Peyer's patch (tissue), 4 donors: Measurements from ENCODE around the gene GCLM. TPM values are rescaled to one million over a fixed set of nuclear protein-coding genes. Genes with fewer than 3 reads are reported as not detected.

Source experiments
- DNase-seq, 3 donors: peaks; one replicate each; pipeline ENCODE4 v3.0.0-alpha.2; 2017 to 2019
- H3K27ac ChIP-seq, 4 donors: fragments of 200-600 bp; sonication (generic); one replicate each; pipeline ENCODE4 v1.5.1; 2016 to 2019
- H3K27me3 ChIP-seq, 2 donors: fragments of 200-600 bp; sonication (generic); one replicate each; pipeline ENCODE4 v1.5.1; 2019
- H3K36me3 ChIP-seq, 3 donors: fragments of 200-600 bp; sonication (generic); one replicate each; pipeline ENCODE4 v1.5.1; 2016 to 2019
- H3K4me1 ChIP-seq, 4 donors: fragments of 200-600 bp; sonication (generic); one replicate each; pipeline ENCODE4 v1.5.1; 2016 to 2019
- H3K4me3 ChIP-seq, 4 donors: fragments of 200-600 bp; sonication (generic); 1 replicate in 3 of 4; 2 replicates in 1 of 4; pipeline ENCODE4 v1.5.1; 2016 to 2019; ENCODE audit warnings: mild to moderate bottlenecking in 1 of 4
- H3K9me3 ChIP-seq, 4 donors: fragments of 200-600 bp; sonication (generic); one replicate each; pipeline ENCODE4 v1.5.1; 2016 to 2019; ENCODE audit warnings: mild to moderate bottlenecking in 1 of 4
- POLR2A ChIP-seq, 2 donors: fragments of 450-650 bp; IDR thresholded peaks; one replicate each; pipeline ENCODE4 v1.5.1; 2017; ENCODE audit warnings: antibody characterized with exemption in 2 of 2, mild to moderate bottlenecking in 2 of 2, moderate library complexity in 2 of 2
- total RNA-seq, 4 donors: library from RNA; depleted of rRNA; stranded (reverse); fragments of >200 nt; gene quantifications; one replicate each; pipeline ENCODE4 v1.1.0, GENCODE V29; 2016
- TF ChIP-seq, protein P1 (sequence below), 6 experiments: fragments of 450-650 bp in 4 of 6; fragments of 200-600 bp in 2 of 6; sonication (generic) in 1 of 6; IDR thresholded peaks; one replicate each; pipeline ENCODE4 v1.5.1; 2017 to 2019; ENCODE audit warnings: antibody characterized with exemption in 6 of 6, mild to moderate bottlenecking in 3 of 6, moderate library complexity in 1 of 6

The GCLM gene
- total RNA-seq, 4 donors from 2014 or later: 14.0 to 56.2 (median 17.9) TPM

DNA sequence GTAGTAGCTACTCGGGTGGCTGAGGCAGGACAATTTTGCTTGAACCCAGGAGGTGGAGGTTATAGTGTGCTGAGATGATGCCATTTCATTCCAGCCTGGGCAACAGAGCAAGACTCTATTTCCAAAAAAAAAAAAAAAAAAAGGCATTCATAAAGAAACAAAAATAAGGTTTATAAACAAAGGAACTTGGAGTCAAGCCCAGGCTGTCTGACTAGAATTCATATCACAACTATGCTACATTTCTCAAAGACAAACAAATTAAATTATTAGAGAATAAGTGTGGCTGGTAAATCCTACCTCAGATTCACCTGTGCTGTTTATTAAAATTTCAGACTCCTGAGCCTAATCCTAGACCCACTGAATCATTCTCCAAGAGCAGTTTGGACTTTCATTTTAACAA is 4.2 kb downstream of the GCLM start:
- TF ChIP-seq POLR2A (IDR thresholded peaks at IDR 0.05): no peak
- TF ChIP-seq, protein P1, sequence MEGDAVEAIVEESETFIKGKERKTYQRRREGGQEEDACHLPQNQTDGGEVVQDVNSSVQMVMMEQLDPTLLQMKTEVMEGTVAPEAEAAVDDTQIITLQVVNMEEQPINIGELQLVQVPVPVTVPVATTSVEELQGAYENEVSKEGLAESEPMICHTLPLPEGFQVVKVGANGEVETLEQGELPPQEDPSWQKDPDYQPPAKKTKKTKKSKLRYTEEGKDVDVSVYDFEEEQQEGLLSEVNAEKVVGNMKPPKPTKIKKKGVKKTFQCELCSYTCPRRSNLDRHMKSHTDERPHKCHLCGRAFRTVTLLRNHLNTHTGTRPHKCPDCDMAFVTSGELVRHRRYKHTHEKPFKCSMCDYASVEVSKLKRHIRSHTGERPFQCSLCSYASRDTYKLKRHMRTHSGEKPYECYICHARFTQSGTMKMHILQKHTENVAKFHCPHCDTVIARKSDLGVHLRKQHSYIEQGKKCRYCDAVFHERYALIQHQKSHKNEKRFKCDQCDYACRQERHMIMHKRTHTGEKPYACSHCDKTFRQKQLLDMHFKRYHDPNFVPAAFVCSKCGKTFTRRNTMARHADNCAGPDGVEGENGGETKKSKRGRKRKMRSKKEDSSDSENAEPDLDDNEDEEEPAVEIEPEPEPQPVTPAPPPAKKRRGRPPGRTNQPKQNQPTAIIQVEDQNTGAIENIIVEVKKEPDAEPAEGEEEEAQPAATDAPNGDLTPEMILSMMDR (IDR thresholded peaks at IDR 0.05): no peak
- H3K4me3 ChIP-seq: no peak overlapping the region
- peaks cover 0 to 45% (median 6%) of the 10 kb centered on the region in 4 donors for H3K4me1 ChIP-seq
- no peaks in the 10 kb centered on the region for H3K27me3 ChIP-seq
- no peaks in the 10 kb centered on the region for H3K9me3 ChIP-seq
- DNase-seq: no peak
- peaks cover 0 to 12% (median 0%) of the 10 kb centered on the region in 3 donors for H3K36me3 ChIP-seq
- H3K27ac ChIP-seq: peak overlapping the region in 3 of 4 donors; percentile 8 to 51 (median 20)

DNA sequence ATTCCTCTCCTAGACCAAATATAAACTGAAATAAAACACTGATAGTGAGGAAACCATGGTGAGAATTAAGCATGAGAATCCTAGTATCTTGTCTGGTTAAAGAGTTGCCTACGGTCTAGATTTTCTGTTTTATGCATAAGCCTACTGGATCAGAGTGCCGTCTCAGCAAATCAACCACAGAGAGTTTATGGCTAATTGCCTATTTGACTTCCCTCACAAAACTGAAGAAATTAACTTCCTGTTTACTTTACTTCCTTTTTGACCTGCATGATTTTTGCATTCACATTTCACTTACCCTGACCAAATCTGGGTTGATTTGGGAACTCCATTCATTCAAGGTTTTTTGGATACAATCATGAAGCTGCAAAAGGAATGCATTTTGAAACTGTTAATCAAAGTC is 5.0 kb downstream of the GCLM start:
- H3K4me3 ChIP-seq: no peak overlapping the region
- no peaks in the 10 kb centered on the region for H3K27me3 ChIP-seq
- H3K9me3 ChIP-seq: no peaks in the 10 kb centered on the region
- no peak for DNase-seq
- H3K4me1 ChIP-seq: peaks cover 0 to 45% (median 6%) of the 10 kb centered on the region in 4 donors
- no peak for TF ChIP-seq POLR2A (IDR thresholded peaks at IDR 0.05)
- H3K36me3 ChIP-seq: peaks cover 0 to 14% (median 0%) of the 10 kb centered on the region in 3 donors
- H3K27ac ChIP-seq: peak overlapping the region in 3 of 4 donors; percentile 2 to 51 (median 8)

DNA sequence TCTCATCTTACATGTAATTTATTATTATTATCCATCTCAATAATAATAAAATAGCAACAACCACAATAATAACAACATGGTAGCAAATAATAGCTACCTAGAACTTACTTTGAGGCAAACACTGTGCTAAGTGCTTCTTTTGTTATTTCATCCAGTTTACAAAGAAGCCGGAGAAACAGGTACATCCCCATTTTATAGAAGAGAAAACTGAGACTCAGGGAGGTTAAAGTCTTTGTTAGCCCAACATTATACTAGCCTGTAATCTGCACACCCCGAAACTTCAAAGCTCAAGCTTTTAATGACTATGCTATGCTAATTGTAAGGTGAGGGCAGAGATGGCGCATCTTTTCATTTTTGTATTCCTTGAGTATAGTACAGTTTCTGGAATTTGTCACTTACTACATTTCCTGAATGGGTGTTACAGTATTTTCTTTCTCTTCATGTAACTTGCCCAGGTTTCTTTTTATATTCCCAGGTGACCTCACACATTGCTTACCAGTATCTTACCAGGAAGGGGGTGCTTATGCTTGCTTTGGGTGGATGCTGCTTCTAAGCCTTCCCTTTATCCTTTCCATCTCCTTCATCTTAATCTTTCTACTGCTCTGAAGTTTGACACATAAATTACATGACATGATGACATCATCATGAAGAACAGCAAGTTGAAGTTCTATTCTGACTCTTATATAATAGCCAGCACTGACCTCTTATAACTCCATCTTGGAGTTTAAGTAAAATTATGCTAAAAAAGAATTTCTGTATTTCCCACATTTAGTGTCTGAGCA is 8.3 kb downstream of the GCLM start:
- peaks cover 0 to 23% (median 0%) of the 10 kb centered on the region in 3 donors for H3K36me3 ChIP-seq
- H3K9me3 ChIP-seq: no peaks in the 10 kb centered on the region
- H3K4me3 ChIP-seq: no peak overlapping the region
- H3K27me3 ChIP-seq: no peaks in the 10 kb centered on the region
- H3K27ac ChIP-seq: no peak overlapping the region
- peaks cover 0 to 22% (median 0%) of the 10 kb centered on the region in 4 donors for H3K4me1 ChIP-seq
- DNase-seq: no peak
- TF ChIP-seq, protein P1 (IDR thresholded peaks at IDR 0.05): no peak
- TF ChIP-seq POLR2A (IDR thresholded peaks at IDR 0.05): no peak

DNA sequence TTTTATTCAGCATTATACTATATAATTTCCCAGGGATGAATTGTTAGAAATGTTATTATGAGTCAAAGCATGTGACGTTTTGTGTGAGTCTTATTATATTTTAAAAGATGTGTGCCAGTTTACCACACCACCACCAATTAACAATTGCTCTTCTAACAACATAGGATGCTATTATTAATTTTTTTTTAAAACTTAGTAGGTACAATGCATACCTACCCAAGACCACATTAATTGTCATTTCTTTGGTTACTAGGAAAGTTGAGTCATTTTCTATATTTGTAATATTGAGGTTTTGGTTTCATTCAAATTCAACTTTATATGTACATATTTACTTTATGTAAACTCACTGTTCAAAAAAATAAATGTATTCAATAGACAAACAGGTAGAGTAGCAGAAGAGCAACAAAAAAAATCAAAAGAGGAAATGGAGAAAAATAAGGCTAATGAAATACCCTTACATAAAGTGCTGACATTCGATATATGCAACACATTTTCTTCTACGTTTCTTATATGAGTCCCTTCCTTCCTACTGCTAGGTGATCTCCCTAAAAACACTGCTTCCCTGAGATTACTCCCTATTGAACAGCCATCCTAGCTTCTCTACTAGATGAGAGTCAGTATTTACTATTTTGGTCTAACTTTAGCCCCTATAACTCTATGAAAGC is 9.6 kb downstream of the GCLM start:
- no peaks in the 10 kb centered on the region for H3K9me3 ChIP-seq

DNA sequence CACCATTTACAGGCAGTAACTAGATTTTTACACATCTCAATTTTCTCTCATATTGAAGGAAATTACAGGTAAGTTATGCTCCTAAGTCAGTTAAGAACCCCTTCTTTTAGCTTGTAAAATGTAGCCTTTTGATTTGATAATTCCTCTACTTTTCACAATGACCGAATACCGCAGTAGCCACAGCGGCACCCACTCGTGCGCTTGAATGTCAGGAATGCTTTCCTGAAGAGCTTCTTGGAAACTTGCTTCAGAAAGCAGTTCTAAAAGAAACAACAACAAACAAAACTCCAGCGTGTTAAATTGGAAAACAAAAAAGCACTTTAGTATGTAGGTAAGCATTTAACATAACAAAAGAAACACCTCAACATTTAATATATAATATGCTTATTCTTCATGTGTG is 20.3 kb downstream of the GCLM start:
- DNase-seq: no peak
- Histone ChIP-seq H3K27ac (no peak overlapping the region), H3K9me3 (no peaks in the 10 kb centered on the region), H3K27me3 (no peaks in the 10 kb centered on the region), H3K4me1 (no peaks in the 10 kb centered on the region), H3K36me3 (peaks cover 0 to 30% (median 0%) of the 10 kb centered on the region in 3 donors), H3K4me3 (no peak overlapping the region)
- TF ChIP-seq, protein P1 (IDR thresholded peaks at IDR 0.05): no peak
- no peak for TF ChIP-seq POLR2A (IDR thresholded peaks at IDR 0.05)

More for the DNA sequence above, 9.6 kb downstream of the GCLM start:
- peaks cover 0 to 13% (median 0%) of the 10 kb centered on the region in 4 donors for H3K4me1 ChIP-seq
- DNase-seq: no peak
- TF ChIP-seq, protein P1 (IDR thresholded peaks at IDR 0.05): no peak
- no peak for TF ChIP-seq POLR2A (IDR thresholded peaks at IDR 0.05)
- H3K27ac ChIP-seq: no peak overlapping the region
- H3K27me3 ChIP-seq: no peaks in the 10 kb centered on the region
- H3K36me3 ChIP-seq: peaks cover 0 to 27% (median 0%) of the 10 kb centered on the region in 3 donors
- no peak overlapping the region for H3K4me3 ChIP-seq

DNA sequence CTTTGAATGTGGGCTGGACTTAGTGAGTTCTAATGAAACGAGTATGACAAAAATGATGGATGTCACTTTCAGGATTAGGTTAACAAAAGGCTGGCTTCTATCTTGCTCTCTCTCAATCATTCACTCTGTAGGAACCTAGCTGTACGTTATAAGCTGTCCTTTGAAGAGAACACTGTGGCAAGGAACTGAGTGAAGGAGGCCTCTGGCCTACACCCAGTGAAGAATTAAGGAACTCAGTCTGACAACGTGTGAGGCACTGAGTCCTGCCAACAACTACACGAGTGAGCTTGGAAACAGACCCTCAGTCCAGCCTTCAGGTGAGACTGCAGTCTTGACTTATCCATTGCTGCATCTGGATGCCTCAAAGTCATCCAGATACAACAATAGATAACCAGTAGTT is 27.0 kb downstream of the GCLM start:
- Histone ChIP-seq H3K4me1 (peaks cover 0 to 18% (median 7%) of the 10 kb centered on the region in 4 donors), H3K27ac (no peak overlapping the region), H3K27me3 (no peaks in the 10 kb centered on the region), H3K4me3 (no peak overlapping the region), H3K36me3 (peaks cover 0 to 3% (median 0%) of the 10 kb centered on the region in 3 donors), H3K9me3 (no peaks in the 10 kb centered on the region)
- no peak for DNase-seq
- TF ChIP-seq, protein P1 (IDR thresholded peaks at IDR 0.05): no peak
- TF ChIP-seq POLR2A (IDR thresholded peaks at IDR 0.05): no peak
